Endothelial cell of umbilical vein (primary cell): ENCODE data around the gene VSTM2B. TPM values are rescaled to one million over a fixed set of nuclear protein-coding genes. Genes with fewer than 3 reads are reported as not detected.

Experiments
- BruUV-seq: library from RNA; stranded (reverse); fragments of 400-500 nt; replicated peaks from 2 replicates; lab custom pipeline; 2021; lab: Mats Ljungman, UMichigan
- CTCF ChIA-PET: fragments of 300-600, 350-600 bp; sonication (Branson Sonifier 250); formaldehyde crosslinking; loops from one replicate; lab custom pipeline; 2021; ENCODE audit warnings: antibody characterized with exemption, inconsistent platforms; lab: Charles Lee
- POLR2A ChIA-PET: fragments of 300-600, 350-600 bp; sonication (Branson Sonifier 250); formaldehyde crosslinking; loops from one replicate; lab custom pipeline; 2021; ENCODE audit warnings: antibody characterized with exemption, inconsistent platforms; lab: Charles Lee
- DNase-seq: peaks from one replicate; pipeline ENCODE4 v3.0.0-alpha.2; 2011; ENCODE audit warnings: low read depth, low spot score
- FAIRE-seq: peaks from 2 replicates; lab custom pipeline; 2011; peaks lifted over from hg19 to GRCh38; lab: Jason Lieb, UNC
- H2AFZ ChIP-seq: 2 replicates; pipeline ENCODE4 v1.6.0; 2012; ENCODE audit warnings: low read depth, low read length, control low read depth, inconsistent platforms
- H3K27ac ChIP-seq: 2 replicates; pipeline ENCODE4 v1.5.1; 2011; ENCODE audit warnings: low read depth, mild to moderate bottlenecking, control low read depth, low read length, moderate library complexity; ENCODE audit not compliant: insufficient read depth
- H3K27me3 ChIP-seq, 2 experiments: 2 replicates each; pipeline versions ENCODE4 v1.6.0 to v1.6.1; 2011; ENCODE audit warnings: low read length in 2 of 2, mixed read lengths in 1 of 2; ENCODE audit not compliant: control insufficient read depth in 2 of 2, insufficient read depth in 2 of 2
- H3K36me3 ChIP-seq, 2 experiments: 2 replicates in 1 of 2; 3 replicates in 1 of 2; pipeline ENCODE4 v1.5.1; 2011; ENCODE audit warnings: low read length in 2 of 2, mild to moderate bottlenecking in 1 of 2, moderate library complexity in 1 of 2; ENCODE audit not compliant: control insufficient read depth in 2 of 2, insufficient read depth in 2 of 2; ENCODE audit errors: extremely low read depth in 1 of 2
- H3K4me1 ChIP-seq: 3 replicates; pipeline ENCODE4 v1.5.1; 2011; ENCODE audit warnings: mild to moderate bottlenecking, low read length; ENCODE audit not compliant: control insufficient read depth, insufficient read depth; ENCODE audit errors: extremely low read depth
- H3K4me2 ChIP-seq: 2 replicates; pipeline ENCODE4 v1.6.1; 2011; ENCODE audit warnings: low read length, control low read depth, mixed read lengths; ENCODE audit not compliant: insufficient read depth
- H3K4me3 ChIP-seq, 3 experiments: fragments of 200-600 bp in 1 of 3; sonication (generic), shearing (Covaris generic) in 1 of 3; replicated peaks in 1 of 3; 2 replicates each; pipeline ENCODE4 v1.5.1; 2011 to 2016; ENCODE audit warnings: control low read depth in 3 of 3, low read length in 3 of 3, mild to moderate bottlenecking in 2 of 3, inconsistent platforms in 1 of 3, low read depth in 1 of 3, moderate library complexity in 1 of 3; ENCODE audit not compliant: insufficient read depth in 1 of 3
- H3K79me2 ChIP-seq: 2 replicates; pipeline ENCODE4 v1.6.0; 2012; ENCODE audit warnings: low read length, inconsistent platforms; ENCODE audit not compliant: control insufficient read depth, insufficient read depth
- H3K9ac ChIP-seq: replicated peaks from 2 replicates; pipeline ENCODE3; 2011; ENCODE audit warnings: low read length, control low read depth; ENCODE audit not compliant: insufficient read depth; ENCODE audit errors: extremely low read depth
- H3K9me1 ChIP-seq: replicated peaks from 3 replicates; pipeline ENCODE4 v1.6.0; 2011; ENCODE audit warnings: mild to moderate bottlenecking, low read length; ENCODE audit not compliant: control insufficient read depth, insufficient read depth; ENCODE audit errors: extremely low read depth
- H3K9me3 ChIP-seq: replicated peaks from 2 replicates; pipeline ENCODE4 v1.5.1; 2012; ENCODE audit warnings: low read length, inconsistent platforms; ENCODE audit not compliant: control insufficient read depth, insufficient read depth
- H4K20me1 ChIP-seq: replicated peaks from 2 replicates; pipeline ENCODE3; 2011; ENCODE audit warnings: mild to moderate bottlenecking, low read length; ENCODE audit not compliant: control insufficient read depth, insufficient read depth; ENCODE audit errors: extremely low read depth
- EZH2 ChIP-seq: IDR thresholded peaks from 2 replicates; pipeline ENCODE4 v1.6.1; 2012; ENCODE audit warnings: borderline replicate concordance, low read depth, mild to moderate bottlenecking, moderate library complexity, low read length, inconsistent platforms; ENCODE audit not compliant: severe bottlenecking
- FOS ChIP-seq: IDR thresholded peaks from 2 replicates; pipeline ENCODE4 v1.6.1; 2011; ENCODE audit warnings: mild to moderate bottlenecking, low read length, moderate library complexity, borderline replicate concordance; ENCODE audit not compliant: insufficient read depth
- GATA2 ChIP-seq: IDR thresholded peaks from 2 replicates; pipeline ENCODE4 v1.7.0; 2011; ENCODE audit warnings: low read depth, mild to moderate bottlenecking, moderate library complexity, mixed read lengths, low read length; ENCODE audit not compliant: insufficient read length, insufficient read depth
- JUN ChIP-seq: IDR thresholded peaks from 2 replicates; pipeline ENCODE4 v1.6.1; 2011; ENCODE audit warnings: borderline replicate concordance, low read depth; ENCODE audit not compliant: insufficient read length, insufficient read depth
- MYC ChIP-seq: IDR thresholded peaks from one replicate; pipeline ENCODE4 v1.6.1; 2011; ENCODE audit warnings: mild to moderate bottlenecking, low read depth, low read length
- POLR2A ChIP-seq: IDR thresholded peaks from 2 replicates; pipeline ENCODE4 v1.6.1; 2012; ENCODE audit warnings: low read depth, mild to moderate bottlenecking, control low read depth, low read length
- POLR2AphosphoS5 ChIP-seq: IDR thresholded peaks from 2 replicates; pipeline ENCODE4 v1.6.1; 2012; ENCODE audit warnings: low read depth, mild to moderate bottlenecking, control low read depth, low read length, moderate library complexity; ENCODE audit not compliant: insufficient read depth
- dilution Hi-C: fragments of 300-500 bp; cut with MboI; formaldehyde crosslinking; loops from one replicate; pipeline ENCODE4 v1.15.0; 2019; ENCODE audit warnings: low sequenced_read_pairs; ENCODE audit not compliant: extremely low pct_ligation_motif_present
- intact Hi-C: fragments of 100-400 bp; cut with micrococcal nuclease; formaldehyde crosslinking; loops from one replicate; pipeline ENCODE4 v1.10.0; 2022
- polyA plus RNA-seq, 4 experiments: library from polyadenylated mRNA; depleted of rRNA in 3 of 4; stranded (reverse) in 3 of 4; unstranded in 1 of 4; fragments of >200 nt; gene quantifications; 2 replicates each; pipeline versions ENCODE4 v1.2.1 to v1.2.3, GENCODE V29; 2011 to 2012; ENCODE audit warnings: missing spikeins in 1 of 4
- total RNA-seq: library from RNA; stranded (reverse); gene quantifications from 2 replicates; pipeline ENCODE4 v1.2.3, GENCODE V29; 2021
- TF ChIP-seq, protein P1 (sequence below), 2 donors: IDR thresholded peaks; 1 replicate in 1 of 2; 2 replicates in 1 of 2; pipeline ENCODE4 v1.5.1; 2011; ENCODE audit warnings: low read length in 2 of 2, mild to moderate bottlenecking in 2 of 2, moderate library complexity in 2 of 2, control low read depth in 1 of 2, inconsistent platforms in 1 of 2, low read depth in 1 of 2; ENCODE audit not compliant: insufficient read depth in 1 of 2; ENCODE audit errors: extremely low read depth in 1 of 2
- TF ChIP-seq, protein P2 (sequence below): IDR thresholded peaks from 2 replicates; pipeline ENCODE4 v1.6.1; 2011; ENCODE audit not compliant: insufficient read depth, insufficient read length

The VSTM2B gene
- total and polyA plus RNA-seq, 2 donors (not counting 3 experiments of a cell fraction or from before 2014, with no cell fraction given), result not detected

DNA sequence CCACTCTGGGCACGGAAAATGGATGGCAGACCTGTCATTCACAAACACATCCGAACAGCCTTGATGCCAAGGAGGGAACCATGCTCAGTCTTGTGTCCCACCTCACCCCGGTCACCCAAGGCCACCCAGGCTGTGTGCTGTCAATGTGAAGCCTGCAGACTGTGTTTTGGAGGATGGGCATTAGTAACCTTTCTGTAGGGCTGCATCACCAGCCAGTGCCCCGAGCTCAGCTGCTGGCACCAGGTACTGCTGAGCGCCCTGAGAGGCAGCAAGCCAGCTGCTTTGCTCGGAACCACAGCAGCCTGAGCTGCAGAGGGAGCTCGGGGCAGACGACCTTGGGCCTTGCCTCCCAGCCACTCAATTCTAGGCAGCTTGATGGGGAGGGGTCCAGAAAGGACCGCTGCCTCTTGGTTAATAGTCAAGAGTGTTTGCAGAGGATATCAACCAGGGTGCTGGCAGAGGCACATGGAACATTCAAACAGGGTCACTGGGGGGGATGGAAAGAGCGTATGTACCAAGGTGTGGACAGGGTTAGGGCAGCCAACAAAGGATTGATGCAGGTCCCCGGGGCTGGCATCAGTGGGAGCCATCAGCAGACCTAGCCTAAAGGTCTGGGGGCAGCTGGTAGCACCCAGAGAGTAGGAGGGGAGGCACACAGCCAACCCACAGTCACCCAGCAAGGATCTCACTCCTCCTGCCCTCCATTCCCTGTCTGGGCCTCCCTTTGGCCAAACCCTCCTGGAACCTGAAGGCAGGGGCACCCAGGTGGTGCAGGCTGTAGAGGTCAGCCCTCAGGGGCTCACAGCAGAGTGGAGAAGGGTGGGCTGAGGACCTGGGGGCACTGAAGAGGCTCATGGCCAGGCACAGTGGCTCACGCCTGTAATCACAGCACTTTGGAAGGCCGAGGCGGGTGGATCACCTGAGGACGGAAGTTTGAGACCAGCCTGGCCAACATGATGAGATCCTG is 8.1 kb downstream of the VSTM2B start:
- Histone ChIP-seq H3K9me1 (no peaks in the 10 kb centered on the region), H3K4me1 (no peaks in the 10 kb centered on the region), H2AFZ (no peak overlapping the region), H3K79me2 (no peaks in the 10 kb centered on the region), H3K9me3 (no peaks in the 10 kb centered on the region), H3K27ac (no peak overlapping the region), H3K4me3 (no peak overlapping the region), H3K27me3 (peaks cover 13 to 22% of the 10 kb centered on the region in 2 experiments), H3K9ac (no peak overlapping the region), H3K4me2 (no peak overlapping the region), H3K36me3 (no peaks in the 10 kb centered on the region), H4K20me1 (no peaks in the 10 kb centered on the region)
- DNase-seq (no peak), FAIRE-seq (no peak)
- POLR2A ChIA-PET, result no interaction called here
- dilution Hi-C loops (no loop called here), intact Hi-C loops (no loop called here)
- TF ChIP-seq FOS (no peak), GATA2 (no peak), POLR2A (no peak), JUN (no peak), MYC (no peak), EZH2 (no peak), POLR2AphosphoS5 (no peak)
- TF ChIP-seq, protein P1, sequence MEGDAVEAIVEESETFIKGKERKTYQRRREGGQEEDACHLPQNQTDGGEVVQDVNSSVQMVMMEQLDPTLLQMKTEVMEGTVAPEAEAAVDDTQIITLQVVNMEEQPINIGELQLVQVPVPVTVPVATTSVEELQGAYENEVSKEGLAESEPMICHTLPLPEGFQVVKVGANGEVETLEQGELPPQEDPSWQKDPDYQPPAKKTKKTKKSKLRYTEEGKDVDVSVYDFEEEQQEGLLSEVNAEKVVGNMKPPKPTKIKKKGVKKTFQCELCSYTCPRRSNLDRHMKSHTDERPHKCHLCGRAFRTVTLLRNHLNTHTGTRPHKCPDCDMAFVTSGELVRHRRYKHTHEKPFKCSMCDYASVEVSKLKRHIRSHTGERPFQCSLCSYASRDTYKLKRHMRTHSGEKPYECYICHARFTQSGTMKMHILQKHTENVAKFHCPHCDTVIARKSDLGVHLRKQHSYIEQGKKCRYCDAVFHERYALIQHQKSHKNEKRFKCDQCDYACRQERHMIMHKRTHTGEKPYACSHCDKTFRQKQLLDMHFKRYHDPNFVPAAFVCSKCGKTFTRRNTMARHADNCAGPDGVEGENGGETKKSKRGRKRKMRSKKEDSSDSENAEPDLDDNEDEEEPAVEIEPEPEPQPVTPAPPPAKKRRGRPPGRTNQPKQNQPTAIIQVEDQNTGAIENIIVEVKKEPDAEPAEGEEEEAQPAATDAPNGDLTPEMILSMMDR (IDR thresholded peaks at IDR 0.05; ENCODE audit: extremely low read depth in 1 of 2, insufficient read depth in 1 of 2, low read depth in 1 of 2, low read length in 2 of 2), result no peak
- TF ChIP-seq, protein P2, sequence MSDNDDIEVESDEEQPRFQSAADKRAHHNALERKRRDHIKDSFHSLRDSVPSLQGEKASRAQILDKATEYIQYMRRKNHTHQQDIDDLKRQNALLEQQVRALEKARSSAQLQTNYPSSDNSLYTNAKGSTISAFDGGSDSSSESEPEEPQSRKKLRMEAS, result no peak
- CTCF ChIA-PET, result no interaction called here
- no TSS peak for BruUV-seq
